A673 (cell line): ENCODE results near the gene SLC66A2.

Source experiments
- CTCF ChIP-seq: fragments of 300-800, 200-600 bp; sonication (generic); conservative IDR thresholded peaks from 2 replicates; pipeline ENCODE4 v1.5.1; 2017; ENCODE audit warnings: low read depth, mild to moderate bottlenecking, antibody characterized with exemption, low read length, moderate library complexity, mixed read lengths
- EZH2 ChIP-seq: fragments of 200-600 bp; sonication (generic); IDR thresholded peaks from 2 replicates; pipeline ENCODE4 v1.6.1; 2017; ENCODE audit warnings: borderline replicate concordance, low read depth, mild to moderate bottlenecking, mixed read lengths, antibody characterized with exemption, low read length; ENCODE audit not compliant: poor library complexity, severe bottlenecking

GRCh38 chr18:79863161-79864005 is 88.1 kb downstream of the SLC66A2 start:
- TF ChIP-seq CTCF, result no peak
- TF ChIP-seq EZH2, result no peak
